NCI-H2227 (cell line): ENCODE results near the gene MEOX2.

Experiments
- DNase-seq: peaks from one replicate; lab custom pipeline; 2025; ENCODE audit not compliant: unreplicated experiment; lab: John Stamatoyannopoulos, UW

The MEOX2 gene

GRCh38 chr7:15681631-15682030 is 4.9 kb downstream of the MEOX2 start:
- DNase-seq = no peak

GRCh38 chr7:15681186-15681585 is 5.3 kb downstream of the MEOX2 start:
- DNase-seq = no peak

GRCh38 chr7:15680446-15680845 is 6.0 kb downstream of the MEOX2 start:
- no peak for DNase-seq

- DNase-seq = no peak
These were observed 7.2 kb downstream of the MEOX2 start for GRCh38 chr7:15679306-15679705.

- DNase-seq = no peak
These were observed 7.8 kb downstream of the MEOX2 start for GRCh38 chr7:15678653-15679052.

- DNase-seq = no peak
These were observed 11.1 kb downstream of the MEOX2 start for GRCh38 chr7:15675379-15675778.

GRCh38 chr7:15674586-15674985 is 11.9 kb downstream of the MEOX2 start:
- DNase-seq = no peak

GRCh38 chr7:15669443-15670090 is 16.9 kb downstream of the MEOX2 start:
- no peak for DNase-seq

GRCh38 chr7:15667991-15668390 is 18.5 kb downstream of the MEOX2 start:
- DNase-seq = no peak

- DNase-seq = no peak
These were observed 24.0 kb downstream of the MEOX2 start for GRCh38 chr7:15662451-15662850.

GRCh38 chr7:15658247-15658646 is 28.2 kb downstream of the MEOX2 start:
- no peak for DNase-seq

GRCh38 chr7:15652776-15653290 is 33.6 kb downstream of the MEOX2 start:
- no peak for DNase-seq

GRCh38 chr7:15651693-15652092 is 34.8 kb downstream of the MEOX2 start:
- no peak for DNase-seq

GRCh38 chr7:15650787-15651186 is 35.7 kb downstream of the MEOX2 start:
- DNase-seq = no peak

- no peak for DNase-seq
These were observed 38.0 kb downstream of the MEOX2 start for GRCh38 chr7:15648461-15648961.

- DNase-seq = no peak
These were observed 39.2 kb downstream of the MEOX2 start for GRCh38 chr7:15647309-15647708.

GRCh38 chr7:15643000-15643705 is 43.3 kb downstream of the MEOX2 start:
- no peak for DNase-seq

- DNase-seq = no peak
These were observed 57.6 kb downstream of the MEOX2 start for GRCh38 chr7:15628876-15629275.

GRCh38 chr7:15626041-15626440 is 60.4 kb downstream of the MEOX2 start:
- no peak for DNase-seq

GRCh38 chr7:15625466-15625865 is 61.0 kb downstream of the MEOX2 start:
- DNase-seq = no peak

GRCh38 chr7:15621468-15621867 is 65.0 kb downstream of the MEOX2 start:
- no peak for DNase-seq

- no peak for DNase-seq
These were observed 65.8 kb downstream of the MEOX2 start for GRCh38 chr7:15620491-15621185.
